Chondrocyte (in vitro differentiated cells): ENCODE data around the gene TBCCD1. TPM values are rescaled to one million over a fixed set of nuclear protein-coding genes. Genes with fewer than 3 reads are reported as not detected.
"Not testable (repeated sequence)": the region's sequence is repeated elsewhere in the genome, so short reads cannot be mapped to it uniquely, and the experiment has no call there.

ENCODE experiments used
- DNase-seq: peaks from one replicate; pipeline ENCODE4 v3.0.0; 2021; ENCODE audit warnings: mixed read lengths, low spot score
- H3K27ac Mint-ChIP-seq: one replicate; pipeline ENCODE4 v1.8.0; 2021; ENCODE audit warnings: mild to moderate bottlenecking, moderate library complexity, mixed read lengths; ENCODE audit not compliant: unreplicated experiment
- H3K27me3 Mint-ChIP-seq: 2 replicates; pipeline ENCODE4 v1.8.0; 2021; ENCODE audit warnings: low read depth, mixed read lengths
- H3K36me3 Mint-ChIP-seq: 2 replicates; pipeline ENCODE4 v1.8.0; 2021; ENCODE audit warnings: low read depth, mixed read lengths
- H3K4me1 Mint-ChIP-seq: 2 replicates; pipeline ENCODE4 v1.8.0; 2021; ENCODE audit warnings: low read depth, mild to moderate bottlenecking, mixed read lengths
- H3K4me3 Mint-ChIP-seq: one replicate; pipeline ENCODE4 v1.8.0; 2021; ENCODE audit warnings: mild to moderate bottlenecking, moderate library complexity, mixed read lengths; ENCODE audit not compliant: unreplicated experiment
- H3K9me3 Mint-ChIP-seq: 2 replicates; pipeline ENCODE4 v1.8.0; 2021; ENCODE audit warnings: low read depth, mixed read lengths
- CTCF ChIP-seq: fragments of 200-600 bp; sonication (generic); IDR thresholded peaks from 2 replicates; pipeline ENCODE4 v1.5.0; 2021; ENCODE audit warnings: antibody characterized with exemption, mild to moderate bottlenecking, moderate library complexity
- total RNA-seq: library from RNA; stranded (reverse); gene quantifications from 3 replicates; pipeline ENCODE4 v1.2.1, GENCODE V29; 2021

Gene TBCCD1
- total RNA-seq, 1 donor from 2014 or later = 13.8 TPM

DNA sequence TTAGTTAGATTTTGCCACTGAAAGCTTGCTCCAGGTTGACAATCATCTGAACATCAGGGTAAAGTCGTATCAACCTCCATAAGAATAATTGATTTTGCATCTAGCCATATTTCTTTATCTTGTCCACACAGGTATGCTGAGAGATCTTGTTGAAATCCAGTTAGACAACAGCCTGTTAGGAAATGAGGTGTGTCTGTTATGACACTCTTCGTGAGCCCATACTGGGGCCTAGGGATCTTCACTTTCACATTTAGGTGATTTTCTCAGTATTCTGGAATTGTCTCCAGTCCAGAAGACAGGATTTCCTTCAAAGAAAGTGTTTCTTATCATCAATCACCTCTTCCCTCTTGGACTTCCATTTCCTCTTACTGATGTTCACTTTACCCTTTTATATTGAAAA, 21.5 kb upstream of the TBCCD1 start:
- H3K27ac Mint-ChIP-seq = no peak overlapping the region

DNA sequence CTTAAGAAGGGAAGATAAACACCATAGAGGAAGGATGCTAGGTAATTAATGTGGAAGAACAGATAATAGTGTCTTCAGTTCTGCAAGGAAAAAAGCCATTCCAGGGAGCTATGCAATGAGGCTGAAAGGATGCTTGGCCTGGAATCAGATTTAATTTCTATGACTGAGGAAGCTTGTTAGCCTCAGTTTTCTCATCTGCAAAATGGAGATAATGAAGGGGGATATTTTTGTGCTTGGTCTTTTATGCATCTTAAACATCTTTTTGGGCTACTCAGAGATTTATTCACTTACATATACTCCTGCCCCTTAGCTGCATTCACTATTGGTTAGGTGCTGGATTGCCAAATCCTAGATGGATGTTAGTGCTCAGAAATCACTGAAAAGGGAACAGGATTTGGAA, 20.0 kb upstream of the TBCCD1 start:
- Mint-ChIP-seq H3K36me3 (peaks cover 21% of the 10 kb centered on the region), H3K27me3 (no peaks in the 10 kb centered on the region), H3K27ac (no peak overlapping the region), H3K9me3 (no peaks in the 10 kb centered on the region), H3K4me1 (no peaks in the 10 kb centered on the region), H3K4me3 (no peak overlapping the region)
- no peak for TF ChIP-seq CTCF
- no peak for DNase-seq

More for the DNA sequence above, 21.5 kb upstream of the TBCCD1 start:
- Mint-ChIP-seq H3K36me3 (peaks cover 15% of the 10 kb centered on the region), H3K4me1 (no peaks in the 10 kb centered on the region), H3K27me3 (no peaks in the 10 kb centered on the region), H3K9me3 (no peaks in the 10 kb centered on the region), H3K4me3 (no peak overlapping the region)
- no peak for DNase-seq
- no peak for TF ChIP-seq CTCF

- not testable (repeated sequence) for H3K27me3 Mint-ChIP-seq, H3K27ac Mint-ChIP-seq, H3K9me3 Mint-ChIP-seq, H3K4me1 Mint-ChIP-seq, H3K4me3 Mint-ChIP-seq, DNase-seq
- peaks cover 27% of the 10 kb centered on the region for H3K36me3 Mint-ChIP-seq
Measured at GRCh38 chr3:186586245-186586644, 19.1 kb upstream of the TBCCD1 start.

DNA sequence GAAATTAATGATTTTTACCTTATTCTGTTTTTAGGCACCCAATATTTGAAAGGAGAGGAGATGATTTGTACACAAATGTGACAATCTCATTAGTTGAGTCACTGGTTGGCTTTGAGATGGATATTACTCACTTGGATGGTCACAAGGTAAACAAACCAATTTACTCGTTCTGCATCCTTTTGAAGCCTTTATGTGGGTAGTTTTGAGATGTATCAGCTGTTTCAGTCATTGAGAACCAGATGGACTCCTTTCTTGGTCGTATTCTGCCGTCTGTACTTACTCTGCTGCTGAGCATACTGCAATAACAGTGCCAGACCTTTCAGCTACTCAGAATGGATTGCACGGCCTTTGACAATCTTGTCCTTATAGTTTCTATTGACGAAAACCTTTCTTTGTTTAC, 16.7 kb upstream of the TBCCD1 start:
- H3K27ac Mint-ChIP-seq = no peak overlapping the region
- no peak for TF ChIP-seq CTCF
- no peak for DNase-seq
- peaks cover 32% of the 10 kb centered on the region for H3K36me3 Mint-ChIP-seq
- no peaks in the 10 kb centered on the region for H3K27me3 Mint-ChIP-seq
- H3K4me1 Mint-ChIP-seq = no peaks in the 10 kb centered on the region
- no peak overlapping the region for H3K4me3 Mint-ChIP-seq
- no peaks in the 10 kb centered on the region for H3K9me3 Mint-ChIP-seq

GRCh38 chr3:186582541-186582940, 15.4 kb upstream of the TBCCD1 start:
- Mint-ChIP-seq H3K36me3 (peaks cover 34% of the 10 kb centered on the region), H3K27ac (no peak overlapping the region), H3K9me3 (no peaks in the 10 kb centered on the region), H3K27me3 (no peaks in the 10 kb centered on the region), H3K4me3 (no peak overlapping the region), H3K4me1 (no peaks in the 10 kb centered on the region)
- no peak for DNase-seq
- no peak for TF ChIP-seq CTCF

DNA sequence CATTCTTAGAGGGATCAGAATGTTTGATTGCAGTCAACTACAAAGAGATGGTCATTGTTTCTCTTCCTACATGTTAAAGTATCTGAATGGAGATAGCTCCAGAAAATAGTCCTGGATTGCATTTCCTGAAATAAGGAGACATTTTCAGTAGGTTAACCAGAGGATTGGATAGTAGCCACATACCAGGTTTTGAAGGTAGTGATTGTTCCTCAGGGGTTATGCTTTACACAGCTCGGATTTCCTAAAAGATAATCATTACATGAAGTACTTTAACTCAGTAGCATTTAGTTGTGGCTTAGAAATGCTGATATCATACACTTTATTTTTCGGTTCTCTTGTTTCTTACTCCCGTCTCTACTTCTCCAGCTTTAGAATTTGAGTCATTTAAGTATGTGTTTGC, 13.6 kb upstream of the TBCCD1 start:
- peaks cover 39% of the 10 kb centered on the region for H3K36me3 Mint-ChIP-seq
- no peak overlapping the region for H3K27ac Mint-ChIP-seq

More for the DNA sequence above, 13.6 kb upstream of the TBCCD1 start:
- H3K4me1 Mint-ChIP-seq = no peaks in the 10 kb centered on the region
- TF ChIP-seq CTCF = no peak
- H3K4me3 Mint-ChIP-seq = no peak overlapping the region
- H3K27me3 Mint-ChIP-seq = no peaks in the 10 kb centered on the region
- no peaks in the 10 kb centered on the region for H3K9me3 Mint-ChIP-seq
- no peak for DNase-seq
